GM21360 (cell line): ENCODE results near the gene CDC42SE2.
"Not testable (repeated sequence)": the region's sequence is repeated elsewhere in the genome, so short reads cannot be mapped to it uniquely, and the experiment has no call there.

Experiments
- ATAC-seq: cut with Tn5 transposase; IDR thresholded peaks from one replicate; pipeline ENCODE4 v1.9.1; 2021; ENCODE audit warnings: mild to moderate bottlenecking, moderate library complexity; ENCODE audit not compliant: unreplicated experiment

CDC42SE2 gene

DNA sequence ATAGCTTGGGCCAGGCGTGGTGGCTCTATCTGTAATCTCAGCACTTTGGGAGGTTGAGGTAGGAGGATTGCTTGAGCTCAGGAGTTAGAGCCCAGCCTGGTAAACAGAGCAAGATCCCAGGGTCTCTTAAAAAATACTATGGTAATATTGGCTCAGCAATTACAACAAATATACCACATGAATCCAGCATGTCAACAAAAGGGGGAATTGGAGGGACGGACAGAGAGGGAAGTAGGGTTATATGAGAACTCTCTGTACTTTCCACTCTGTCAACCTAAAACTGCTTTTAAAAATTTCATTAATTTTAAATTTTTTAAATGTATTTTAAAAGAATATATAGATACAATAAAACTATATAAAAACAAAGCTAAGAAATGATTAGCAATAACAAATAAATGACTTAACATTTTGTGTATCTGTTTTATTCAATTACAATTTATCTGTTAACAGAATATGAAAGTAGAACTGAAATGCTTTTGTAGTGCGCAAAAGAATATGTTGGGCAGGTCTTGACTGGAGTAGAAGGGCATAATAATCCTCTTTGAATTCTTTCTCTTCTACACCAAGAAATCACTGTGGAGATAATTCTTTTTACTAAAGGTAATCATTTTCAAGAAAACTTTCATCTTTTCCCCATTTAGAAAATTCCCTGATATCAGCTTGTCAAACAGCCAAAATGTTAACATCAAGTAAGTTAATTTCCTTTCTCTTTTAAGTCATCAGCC, 12.9 kb upstream of the CDC42SE2 start:
- ATAC-seq = no peak

DNA sequence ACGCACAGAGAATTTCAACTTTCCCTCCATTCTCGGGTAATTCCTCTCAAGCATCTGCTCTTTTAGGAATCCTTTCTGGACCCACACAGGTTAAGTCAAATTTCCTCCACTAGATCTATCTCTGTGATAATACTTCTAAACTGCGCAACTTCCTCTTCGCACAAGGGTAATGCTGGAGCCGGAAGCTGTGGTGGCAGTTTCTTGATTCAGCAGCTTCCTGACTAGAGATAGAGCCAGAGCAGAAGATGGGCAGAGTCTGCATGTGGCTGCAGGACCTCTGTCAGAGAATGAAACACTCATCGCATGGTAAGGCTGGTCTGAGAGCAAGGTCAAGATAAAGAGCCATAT, 11.1 kb upstream of the CDC42SE2 start:
- peak; percentile 81 for ATAC-seq

DNA sequence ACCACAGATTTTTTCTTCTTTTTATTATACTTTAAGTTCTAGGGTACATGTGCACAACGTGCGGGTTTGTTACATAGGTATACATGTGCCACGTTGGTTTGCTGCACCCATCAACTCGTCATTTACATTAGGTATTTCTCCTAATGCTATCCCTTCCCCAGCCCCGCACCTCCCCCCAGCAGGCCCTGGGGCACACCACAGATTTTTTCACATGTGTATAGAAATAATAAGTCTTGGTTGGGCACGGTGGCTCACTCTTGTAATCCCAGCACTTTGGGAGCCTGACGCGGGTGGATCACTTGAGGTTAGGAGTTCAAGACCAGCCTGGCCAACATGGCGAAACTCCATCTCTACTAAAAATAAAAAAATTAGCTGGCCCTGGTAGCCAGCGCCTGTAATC, 9.8 kb upstream of the CDC42SE2 start:
- not testable (repeated sequence) for ATAC-seq

DNA sequence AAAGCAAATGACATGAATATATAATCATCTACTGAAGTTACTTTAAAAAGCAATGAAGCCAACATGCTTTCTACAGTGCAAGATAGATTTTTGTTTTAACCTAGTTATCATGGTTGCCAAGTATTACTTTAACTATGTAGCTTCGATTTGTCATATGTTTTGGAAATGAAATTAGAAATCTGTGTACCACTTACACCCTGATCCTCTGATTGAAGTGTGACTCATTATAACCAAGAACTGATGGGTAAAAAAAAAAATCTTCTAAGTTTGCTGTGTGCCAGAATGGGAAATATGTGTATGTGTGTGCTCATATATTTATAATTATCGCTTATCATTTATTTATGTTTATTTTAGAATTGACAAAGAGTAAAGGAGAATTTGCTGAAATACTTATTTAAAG, 9.1 kb upstream of the CDC42SE2 start:
- no peak for ATAC-seq

DNA sequence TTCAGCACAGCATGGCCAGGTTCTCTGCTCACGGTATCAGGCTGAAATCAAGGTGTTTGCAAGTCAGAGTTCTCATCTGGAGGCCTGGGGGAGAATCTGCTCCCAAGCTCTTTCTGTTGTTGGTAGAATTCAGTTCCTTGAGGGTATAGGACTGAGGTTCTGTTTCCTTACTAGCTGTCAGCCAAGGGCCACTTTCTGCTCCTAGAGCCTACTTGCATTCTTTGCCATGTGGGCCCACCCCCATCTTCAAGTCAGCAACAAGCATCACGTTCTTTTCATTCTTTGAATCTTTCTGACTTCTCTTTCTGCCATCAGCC, 7.4 kb upstream of the CDC42SE2 start:
- no peak for ATAC-seq

DNA sequence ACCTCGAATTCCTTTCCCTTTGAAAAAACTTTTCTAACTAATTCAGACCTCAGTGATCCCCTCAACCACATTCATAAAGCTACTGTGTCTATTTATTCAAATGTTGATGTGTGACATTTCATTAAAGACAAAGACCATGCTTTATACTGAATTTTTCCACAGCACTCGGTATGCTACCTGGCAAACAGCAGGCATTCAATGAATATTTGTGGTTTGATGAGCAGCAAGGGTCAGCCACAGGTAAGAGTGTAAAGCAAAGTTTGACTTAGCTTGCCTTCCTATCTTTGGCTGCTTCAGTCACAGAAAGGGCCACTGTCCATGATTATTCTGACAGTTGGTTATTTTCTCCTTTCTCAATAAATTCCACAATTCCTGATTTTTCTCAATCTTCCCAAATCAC, 5.1 kb upstream of the CDC42SE2 start:
- no peak for ATAC-seq

DNA sequence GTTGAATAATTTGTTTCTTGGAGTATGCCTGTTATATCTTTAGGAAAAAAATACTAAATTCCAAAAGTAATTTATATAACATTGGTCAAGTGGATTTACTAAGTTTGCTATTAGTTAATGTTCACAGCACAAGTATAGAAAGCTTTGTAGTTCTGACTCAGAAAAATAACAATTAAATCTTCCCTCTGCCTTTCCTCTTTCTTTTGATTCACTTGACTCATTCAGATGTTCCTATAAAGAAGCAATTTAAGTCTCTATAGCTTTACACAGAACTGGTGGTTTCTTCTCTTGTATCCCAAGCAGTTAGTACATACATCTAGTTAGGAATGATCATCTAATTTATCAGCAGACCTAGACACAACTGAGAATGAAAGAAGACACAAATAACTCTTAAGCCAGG, 4.5 kb upstream of the CDC42SE2 start:
- no peak for ATAC-seq

DNA sequence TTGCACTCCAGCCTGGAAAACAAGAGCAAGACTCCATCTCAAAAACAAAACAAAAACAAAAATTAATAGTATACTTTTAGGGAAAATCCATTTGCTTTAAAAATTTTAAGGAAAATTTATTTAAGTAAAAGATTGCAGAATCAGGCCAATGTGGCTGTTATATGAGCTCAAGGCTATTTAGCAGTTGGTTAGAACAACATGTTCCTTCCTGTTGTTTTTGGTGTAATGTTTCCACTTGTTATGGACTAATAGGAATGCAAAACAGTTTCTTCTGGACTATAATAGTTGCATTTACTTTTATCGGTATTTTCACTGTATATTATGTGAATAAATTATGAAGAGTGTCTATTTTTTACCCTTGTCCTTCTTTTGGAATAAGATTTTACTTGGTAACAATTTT, 3.0 kb upstream of the CDC42SE2 start:
- no peak for ATAC-seq

DNA sequence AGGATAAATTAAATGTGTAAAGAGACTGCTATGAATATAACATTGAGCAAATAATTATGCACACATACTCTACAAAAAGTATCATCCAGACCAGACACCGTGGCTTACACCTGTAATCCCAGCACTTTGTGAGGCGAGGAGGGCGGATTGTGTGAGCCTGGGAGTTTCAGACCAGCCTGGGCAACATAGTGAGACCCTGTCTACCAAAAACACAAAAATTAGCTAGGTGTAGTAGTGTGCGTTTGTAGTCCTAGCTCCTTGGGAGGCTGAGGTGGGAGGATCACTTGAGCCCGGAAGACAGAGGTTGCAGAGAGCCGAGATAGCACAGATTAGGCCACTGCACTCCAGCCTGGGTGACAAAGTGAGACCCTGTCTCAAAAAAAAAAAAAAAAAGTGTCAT, 2.4 kb upstream of the CDC42SE2 start:
- ATAC-seq = no peak

DNA sequence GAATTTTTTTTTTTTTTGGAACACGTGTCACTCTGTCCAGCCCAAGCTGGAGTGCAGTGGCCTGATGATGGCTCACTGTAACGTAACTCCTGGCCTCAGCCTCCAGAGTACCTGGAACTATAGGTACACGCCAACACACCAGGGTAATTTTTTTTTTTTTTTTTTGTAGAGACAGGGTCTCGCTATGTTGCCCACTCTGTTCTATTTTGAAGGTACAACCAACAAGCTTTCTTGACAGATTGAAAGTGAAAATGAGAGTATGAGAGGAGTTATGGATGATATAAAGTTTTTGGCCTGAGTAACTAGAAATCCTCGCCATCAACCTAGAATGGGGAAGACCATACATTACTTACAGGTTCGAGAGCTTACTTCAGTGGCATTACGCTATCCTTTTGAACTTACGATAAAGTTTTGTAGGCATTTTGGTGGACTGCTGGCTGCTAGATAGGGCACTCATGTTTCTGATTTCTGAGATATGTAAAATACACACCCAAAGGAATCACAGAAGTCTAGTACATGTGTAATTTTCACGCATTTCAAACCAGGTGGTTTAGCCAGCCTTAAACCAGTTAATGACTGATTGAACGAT, 806 bp upstream of the CDC42SE2 start:
- ATAC-seq = peak; percentile 3

DNA sequence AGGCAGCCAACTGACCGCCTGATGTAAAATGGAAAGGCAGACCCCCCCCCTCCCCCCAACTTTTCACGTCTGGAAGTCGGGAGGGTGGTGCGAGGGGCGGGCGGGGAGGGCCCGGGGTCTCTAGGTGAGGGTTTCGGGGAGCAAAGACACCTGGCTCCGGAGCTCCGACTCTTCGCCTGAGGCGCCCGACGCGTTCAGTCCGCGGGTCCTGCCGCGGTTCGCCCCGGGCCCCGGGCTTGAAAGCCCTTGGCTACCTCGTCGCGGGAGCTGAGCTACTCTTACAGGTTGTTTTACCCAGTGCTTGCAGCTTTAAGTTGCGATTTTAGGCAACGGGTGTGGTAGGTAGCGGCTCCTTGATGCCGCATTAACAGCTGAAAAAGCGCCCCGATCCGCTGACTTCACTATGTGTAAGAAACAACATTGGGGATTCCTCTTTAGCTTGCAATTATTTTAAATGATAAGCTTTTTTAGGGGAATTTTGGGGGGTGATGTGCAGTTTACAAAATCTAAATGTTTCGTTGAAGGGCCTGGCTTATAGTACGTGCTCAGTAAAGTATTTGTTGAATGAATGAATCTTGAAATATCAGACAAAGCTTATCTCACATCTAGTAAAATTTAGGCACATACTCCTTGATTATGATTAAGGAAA, 722 bp downstream of the CDC42SE2 start:
- ATAC-seq = peak; percentile 4

DNA sequence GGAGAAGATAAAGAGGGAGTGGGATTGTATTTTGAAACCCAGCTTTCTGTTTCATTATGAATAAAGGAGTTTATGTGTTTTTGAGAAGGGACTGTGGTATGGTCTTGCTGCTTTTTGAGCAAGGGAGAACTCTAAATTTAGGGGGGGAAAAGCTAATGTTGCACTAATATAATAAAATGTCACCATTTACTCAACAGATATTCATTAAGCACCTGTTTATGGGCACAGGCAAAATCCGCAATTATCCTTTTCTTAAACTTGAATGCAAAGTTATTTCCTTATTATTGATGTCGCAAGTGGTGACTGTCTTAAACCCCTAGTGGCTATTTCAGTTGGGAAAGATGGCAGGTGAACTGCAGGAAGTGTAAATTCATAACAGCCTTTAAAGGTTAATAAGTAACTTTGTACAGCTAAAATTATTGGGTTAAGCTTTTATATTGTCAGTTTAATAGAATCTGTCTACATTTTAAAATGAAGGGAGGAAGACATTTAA, 1.5 kb downstream of the CDC42SE2 start:
- ATAC-seq = no peak

DNA sequence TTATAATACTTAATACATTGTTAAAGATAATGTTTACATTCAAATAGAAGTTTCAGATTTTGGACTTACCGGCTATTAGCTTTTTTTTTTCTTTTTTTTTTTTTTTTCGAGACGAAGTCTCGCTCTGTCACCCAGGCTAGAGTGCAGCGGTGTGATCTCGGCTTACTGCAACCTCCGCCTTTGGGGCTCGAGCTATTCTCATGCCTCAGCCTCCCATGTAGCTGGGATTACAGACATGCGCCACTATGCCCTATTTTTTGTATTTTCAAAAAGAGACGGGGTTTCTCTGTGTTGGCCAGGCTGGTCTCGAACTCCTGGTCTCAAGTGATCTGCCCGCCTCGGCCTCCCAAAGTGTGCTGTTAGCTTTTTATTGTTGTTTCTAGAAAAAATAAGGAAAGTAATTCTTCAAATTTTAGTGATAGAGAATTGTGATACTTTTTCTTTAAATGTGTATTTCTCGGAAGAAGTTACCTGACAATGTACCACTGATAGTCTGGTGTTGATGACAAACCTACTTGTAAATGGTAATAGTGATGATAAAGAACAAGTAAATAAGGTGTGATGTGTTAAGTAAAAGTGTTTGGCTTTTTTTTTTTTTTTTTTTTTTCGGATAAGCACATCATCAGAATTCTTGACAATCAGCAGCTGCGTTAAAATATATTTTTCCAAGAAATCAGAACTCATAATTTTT, 2.7 kb downstream of the CDC42SE2 start:
- no peak for ATAC-seq

DNA sequence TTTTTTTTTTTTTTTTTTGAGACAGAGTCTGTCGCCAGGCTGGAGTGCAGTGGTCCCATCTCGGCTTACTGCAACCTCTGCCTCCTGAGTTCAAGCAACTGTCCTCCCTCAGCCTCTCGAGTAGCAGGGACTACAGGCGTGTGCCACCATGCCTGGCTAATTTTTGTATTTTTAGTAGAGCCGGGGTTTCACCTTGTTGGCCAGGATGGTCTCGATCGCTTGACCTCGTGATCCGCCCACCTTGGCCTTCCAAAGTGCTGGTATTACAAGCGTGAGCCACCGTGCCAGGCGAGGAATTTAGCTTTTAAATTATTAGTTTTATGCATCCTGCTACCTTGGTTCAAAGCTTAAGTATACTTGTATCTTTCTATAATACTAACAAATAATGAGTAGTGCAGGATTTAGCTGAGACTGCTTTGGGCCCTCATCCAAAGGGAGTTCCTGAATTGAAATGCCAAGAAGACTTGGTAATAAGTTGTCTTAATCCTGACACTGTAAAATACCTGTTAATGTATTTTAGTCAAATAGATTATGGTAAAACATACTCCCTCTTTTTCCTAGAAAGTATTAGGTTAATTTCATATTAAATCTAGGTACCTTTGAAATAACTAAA, 5.0 kb downstream of the CDC42SE2 start:
- no peak for ATAC-seq

DNA sequence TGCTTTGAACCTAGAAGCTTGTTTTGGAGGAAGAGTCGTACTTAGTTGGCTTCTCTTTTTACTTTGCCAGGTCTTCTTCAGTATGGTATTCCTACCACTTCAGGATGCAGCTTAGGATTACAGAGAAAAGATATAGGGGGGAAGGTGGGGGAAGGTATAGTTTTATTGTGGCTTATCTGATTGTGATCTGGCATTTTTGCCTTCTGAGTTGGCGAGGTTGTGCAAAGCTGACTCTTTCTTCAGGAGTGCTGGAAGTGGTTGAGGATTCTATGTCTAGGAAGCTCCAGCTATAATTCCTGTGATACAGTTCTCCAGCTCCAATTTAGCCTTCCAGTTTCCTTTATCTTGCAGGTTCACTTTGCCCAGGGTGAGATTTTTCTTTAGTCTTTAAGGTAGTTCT, 7.0 kb downstream of the CDC42SE2 start:
- ATAC-seq = no peak

DNA sequence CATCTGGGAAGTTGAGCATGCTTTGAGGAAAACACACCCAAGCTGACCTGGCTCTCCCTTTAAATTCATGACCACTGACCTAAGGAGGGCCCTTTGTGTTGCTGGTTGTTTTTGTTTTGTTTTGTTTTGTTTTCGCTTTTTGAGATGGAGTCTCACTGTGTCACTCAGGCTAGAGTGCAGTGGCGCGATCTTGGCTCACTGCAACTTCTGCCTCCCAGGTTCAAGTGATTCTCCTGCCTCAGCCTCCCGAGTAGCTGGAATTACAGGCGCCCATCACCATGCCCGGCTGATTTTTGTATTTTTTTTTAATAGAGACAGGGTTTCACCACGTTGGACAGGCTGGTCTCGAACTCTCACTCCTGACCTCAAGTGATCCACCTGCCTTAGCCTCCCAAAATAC, 8.0 kb downstream of the CDC42SE2 start:
- ATAC-seq = not testable (repeated sequence)

DNA sequence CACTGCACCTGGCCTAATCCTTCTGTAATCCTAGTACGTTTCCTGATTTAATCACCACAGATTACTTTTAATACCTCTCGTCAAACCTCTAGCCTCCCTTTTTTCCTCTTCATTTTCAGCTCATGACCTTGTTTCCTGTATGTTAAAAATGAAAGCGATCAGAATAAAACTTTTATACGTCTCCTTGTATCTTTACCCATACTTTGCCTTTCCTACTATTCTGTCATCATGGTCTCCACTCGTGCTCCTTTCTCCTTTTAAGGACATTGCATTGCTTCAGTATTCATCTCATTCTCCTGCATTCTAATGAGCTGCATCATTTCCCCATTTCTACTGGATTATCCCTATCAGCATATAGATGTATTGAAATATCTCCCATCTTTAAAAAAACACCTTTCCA, 8.5 kb downstream of the CDC42SE2 start:
- ATAC-seq = no peak

DNA sequence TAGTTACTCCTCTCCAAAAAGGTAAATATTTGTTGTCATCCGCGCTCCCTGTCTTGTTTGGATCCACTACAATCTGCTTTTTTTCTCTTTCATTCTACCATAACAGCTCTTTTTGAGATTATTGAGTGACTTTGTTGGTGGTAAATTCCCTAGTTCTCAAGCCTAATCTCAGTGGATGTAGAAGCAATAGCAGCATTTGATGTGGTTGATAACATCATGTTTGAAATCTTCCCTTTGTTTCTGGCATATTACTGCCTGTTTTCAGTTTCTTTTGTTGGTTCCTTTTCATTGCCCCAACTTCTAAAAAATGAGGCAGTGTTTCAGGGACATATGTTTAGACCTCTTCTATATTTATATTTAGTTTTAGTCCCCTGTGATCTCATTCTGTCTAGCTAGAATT, 8.9 kb downstream of the CDC42SE2 start:
- ATAC-seq = peak; percentile 32

DNA sequence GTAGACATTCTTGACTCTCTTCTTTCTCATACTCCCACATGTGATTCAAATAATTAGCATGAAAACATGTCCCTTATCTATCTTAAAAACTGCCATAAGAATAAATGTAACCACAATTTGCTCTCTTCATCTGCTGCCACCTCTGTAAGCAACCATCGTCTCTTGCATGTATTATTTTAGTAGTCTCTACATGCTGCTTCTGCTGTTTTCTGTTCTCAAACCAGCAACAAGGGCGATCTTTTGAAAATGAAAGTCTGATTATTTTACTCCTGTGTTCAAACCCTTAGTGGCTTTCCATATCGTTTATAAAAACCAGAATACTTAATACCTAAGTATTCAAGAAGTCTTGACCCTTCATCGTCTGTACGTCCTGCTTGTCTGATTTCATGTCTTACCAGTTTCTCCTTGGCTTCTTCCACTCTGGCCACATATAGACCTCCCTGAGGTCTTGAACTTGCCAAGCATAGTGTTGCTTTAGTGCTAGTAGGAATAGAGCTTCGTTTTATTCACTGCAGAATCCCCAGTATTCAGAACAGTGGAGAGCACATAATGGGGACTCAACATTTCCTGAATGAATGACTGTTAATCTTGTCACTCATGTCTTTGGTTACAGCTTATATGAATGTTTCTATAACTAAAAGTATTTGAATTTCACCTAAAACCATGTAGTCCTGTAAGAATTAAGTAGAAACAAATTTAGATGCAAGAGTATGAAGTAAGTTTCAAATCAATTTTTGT, 10.6 kb downstream of the CDC42SE2 start:
- no peak for ATAC-seq

DNA sequence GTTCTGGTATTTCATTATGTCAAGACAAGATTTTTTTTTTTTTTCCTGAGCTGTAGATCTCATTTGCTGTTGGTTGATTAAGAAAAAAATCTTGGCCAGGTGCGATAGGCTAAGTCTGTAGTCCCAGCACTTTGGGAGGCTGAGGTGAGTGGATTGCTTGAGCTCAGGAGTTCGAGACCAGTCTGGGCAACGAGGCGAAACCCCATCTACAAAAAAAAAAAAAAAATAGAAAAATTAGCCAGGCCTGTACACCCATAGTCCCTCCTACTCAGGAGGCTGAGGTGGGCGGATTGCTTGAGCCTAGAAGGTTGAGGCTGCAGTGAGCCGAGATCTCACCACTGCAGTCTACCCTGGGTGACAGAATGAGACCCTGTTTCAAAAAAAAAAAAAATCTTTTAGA, 12.2 kb downstream of the CDC42SE2 start:
- no peak for ATAC-seq

DNA sequence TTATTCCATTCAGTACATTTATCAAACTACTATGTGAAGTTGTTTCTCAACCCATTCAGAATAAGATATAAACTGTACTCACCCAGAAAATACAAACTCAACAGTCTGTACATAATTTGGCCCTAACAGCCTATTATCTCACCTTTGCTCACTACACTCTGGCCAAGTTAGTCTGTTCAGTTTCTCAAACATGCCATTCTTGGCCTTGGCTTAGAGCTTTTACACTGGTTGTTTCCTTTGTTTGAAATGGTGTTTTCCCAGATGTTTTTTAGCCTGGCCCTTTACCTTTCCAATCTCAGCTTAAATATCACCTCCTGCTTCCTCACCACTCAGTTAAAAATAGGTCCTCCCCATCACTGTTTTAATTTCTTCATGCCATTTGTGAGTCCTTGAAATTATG, 13.6 kb downstream of the CDC42SE2 start:
- no peak for ATAC-seq
